HG02798 (cell line): ENCODE results near the gene NRK.
"Not testable (repeated sequence)": the region's sequence is repeated elsewhere in the genome, so short reads cannot be mapped to it uniquely, and the experiment has no call there.

Experiments
- ATAC-seq: cut with Tn5 transposase; IDR thresholded peaks from one replicate; pipeline ENCODE4 v1.9.1; 2021; ENCODE audit warnings: mild to moderate bottlenecking; ENCODE audit not compliant: unreplicated experiment, poor library complexity

NRK gene

GRCh38 chrX:105874790-105875189 lies 52.5 kb downstream of the NRK start:
- no peak for ATAC-seq

GRCh38 chrX:105876658-105877057 lies 54.3 kb downstream of the NRK start:
- no peak for ATAC-seq

GRCh38 chrX:105880491-105880890 lies 58.2 kb downstream of the NRK start:
- ATAC-seq: no peak

GRCh38 chrX:105882581-105883275 lies 60.4 kb downstream of the NRK start:
- ATAC-seq: no peak

- ATAC-seq: no peak
Measured at GRCh38 chrX:105894721-105895120, 72.4 kb downstream of the NRK start.

- ATAC-seq: no peak
Measured at GRCh38 chrX:105909576-105909975, 87.2 kb downstream of the NRK start.

GRCh38 chrX:105910563-105911105 lies 88.3 kb downstream of the NRK start:
- no peak for ATAC-seq

GRCh38 chrX:105945266-105945665 lies 122.9 kb downstream of the NRK start:
- no peak for ATAC-seq

- ATAC-seq: no peak
Measured at GRCh38 chrX:105969487-105969886, 147.1 kb downstream of the NRK start.

- no peak for ATAC-seq
Measured at GRCh38 chrX:105972690-105973386, 150.5 kb downstream of the NRK start.

GRCh38 chrX:105973387-105973739 lies 151.0 kb downstream of the NRK start:
- ATAC-seq: no peak

GRCh38 chrX:105975382-105975781 lies 153.0 kb downstream of the NRK start:
- no peak for ATAC-seq

- ATAC-seq: no peak
Measured at GRCh38 chrX:105981772-105982485, 159.6 kb downstream of the NRK start.

- ATAC-seq: not testable (repeated sequence)
Measured at GRCh38 chrX:105988487-105988886, 166.1 kb downstream of the NRK start.

- ATAC-seq: no peak
Measured at GRCh38 chrX:105999294-105999693, 177.0 kb downstream of the NRK start.

GRCh38 chrX:106000203-106000602 lies 177.9 kb downstream of the NRK start:
- ATAC-seq: no peak

- ATAC-seq: not testable (repeated sequence)
Measured at GRCh38 chrX:106000609-106001008, 178.3 kb downstream of the NRK start.

GRCh38 chrX:106005684-106006083 lies 183.3 kb downstream of the NRK start:
- ATAC-seq: no peak

GRCh38 chrX:106007815-106008214 lies 185.5 kb downstream of the NRK start:
- ATAC-seq: no peak
